CD4-positive, alpha-beta T cell treated with Interleukin-17A for 1 hour (primary cell): ENCODE data around the gene FOXO3.

Experiments
- DNase-seq: peaks from one replicate; pipeline ENCODE4 v3.0.0-alpha.2; 2020

The FOXO3 gene

GRCh38 chr6:108720827-108721226 is 160.1 kb downstream of the FOXO3 start:
- DNase-seq = no peak

DNA sequence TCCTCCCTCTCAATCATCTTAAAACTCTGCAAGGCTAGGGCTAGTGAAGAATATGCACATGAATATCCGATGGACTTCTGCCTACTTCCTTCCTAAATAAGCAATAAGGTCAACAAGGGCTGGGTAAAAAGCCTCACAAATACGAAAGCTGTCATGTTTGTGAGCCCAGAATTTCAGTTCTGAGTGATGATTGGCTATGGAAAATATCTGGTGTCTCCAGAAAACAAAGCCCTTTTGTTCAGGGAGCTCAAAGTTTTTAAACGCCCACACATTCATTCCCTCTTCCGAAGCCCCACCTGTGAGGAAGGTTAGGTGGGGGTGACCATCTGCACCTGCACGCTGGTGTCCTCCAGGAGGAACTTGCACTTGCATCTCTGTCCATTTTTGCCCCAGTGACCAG is 160.6 kb downstream of the FOXO3 start:
- DNase-seq = no peak

- no peak for DNase-seq
Observed at GRCh38 chr6:108723594-108723993, 162.9 kb downstream of the FOXO3 start.

DNA sequence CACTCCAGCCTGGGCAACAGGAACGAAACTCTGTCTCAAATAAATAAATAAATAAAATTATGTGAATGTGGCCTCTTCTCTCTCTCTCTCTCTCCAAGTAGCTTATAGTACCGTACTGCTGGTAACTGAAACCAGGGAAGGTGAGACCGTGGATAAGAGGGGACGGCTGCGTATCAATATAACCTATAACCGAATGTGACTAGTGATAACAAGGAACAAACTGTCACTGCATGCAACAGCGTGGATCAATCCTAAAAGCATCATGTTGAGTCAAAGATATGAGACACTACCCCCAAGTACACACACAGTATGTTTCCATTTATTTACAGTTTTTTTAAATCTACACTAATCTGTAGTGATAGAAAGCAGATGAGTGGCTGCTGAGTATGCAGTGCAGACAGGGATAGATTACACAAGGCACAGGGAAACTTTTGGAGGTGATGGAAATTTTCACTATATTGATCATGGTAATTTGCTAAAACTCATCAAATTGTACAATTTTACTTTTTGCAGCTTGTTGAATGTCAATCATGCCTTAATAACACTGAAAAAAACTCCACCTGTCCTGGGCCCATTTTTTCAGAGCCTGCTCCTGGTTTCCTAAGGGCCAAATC is 166.1 kb downstream of the FOXO3 start:
- DNase-seq = no peak

GRCh38 chr6:108727966-108728730 is 167.4 kb downstream of the FOXO3 start:
- DNase-seq = no peak

- no peak for DNase-seq
Observed at GRCh38 chr6:108728826-108729225, 168.1 kb downstream of the FOXO3 start.

DNA sequence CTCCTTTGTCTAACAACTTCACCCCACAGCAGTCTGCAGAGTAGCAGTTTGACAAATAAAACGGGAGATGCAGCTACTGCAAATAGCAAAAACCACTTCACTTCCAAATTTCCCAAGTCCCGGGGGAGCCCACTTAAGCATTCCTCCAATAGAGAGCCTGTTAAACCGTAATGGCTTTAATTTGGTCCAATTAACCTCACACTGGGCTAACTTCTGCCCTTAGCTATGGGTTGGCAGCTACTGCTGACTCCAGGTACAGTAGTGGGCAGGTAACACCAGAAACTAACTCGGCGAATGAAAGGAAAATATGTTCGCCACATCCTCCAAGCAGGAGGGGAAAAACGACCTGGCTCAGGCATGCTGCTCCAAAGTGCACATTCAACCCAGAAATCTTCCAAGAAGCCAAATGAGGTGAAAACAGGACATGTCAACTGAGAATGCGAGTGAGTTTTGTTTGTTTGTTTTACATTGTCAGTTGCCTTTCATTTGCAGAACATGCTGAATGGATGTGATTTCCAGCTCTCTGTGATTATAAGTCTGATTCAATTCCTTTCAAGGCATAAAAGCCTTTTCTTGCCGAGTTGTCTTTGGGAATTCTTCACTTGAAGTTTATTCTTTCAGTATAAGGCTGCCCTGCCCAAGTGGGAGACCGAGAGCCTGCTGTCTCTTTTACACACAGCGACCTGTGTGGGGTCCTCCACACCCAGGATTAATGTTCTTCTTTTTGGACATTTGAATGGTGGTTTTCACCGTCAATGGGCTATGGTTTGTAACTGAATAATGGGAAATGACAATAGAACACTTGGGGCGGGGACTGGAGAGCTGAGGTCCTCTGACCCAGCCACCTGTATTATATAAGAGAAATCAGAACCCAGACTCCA is 170.2 kb downstream of the FOXO3 start:
- no peak for DNase-seq

DNA sequence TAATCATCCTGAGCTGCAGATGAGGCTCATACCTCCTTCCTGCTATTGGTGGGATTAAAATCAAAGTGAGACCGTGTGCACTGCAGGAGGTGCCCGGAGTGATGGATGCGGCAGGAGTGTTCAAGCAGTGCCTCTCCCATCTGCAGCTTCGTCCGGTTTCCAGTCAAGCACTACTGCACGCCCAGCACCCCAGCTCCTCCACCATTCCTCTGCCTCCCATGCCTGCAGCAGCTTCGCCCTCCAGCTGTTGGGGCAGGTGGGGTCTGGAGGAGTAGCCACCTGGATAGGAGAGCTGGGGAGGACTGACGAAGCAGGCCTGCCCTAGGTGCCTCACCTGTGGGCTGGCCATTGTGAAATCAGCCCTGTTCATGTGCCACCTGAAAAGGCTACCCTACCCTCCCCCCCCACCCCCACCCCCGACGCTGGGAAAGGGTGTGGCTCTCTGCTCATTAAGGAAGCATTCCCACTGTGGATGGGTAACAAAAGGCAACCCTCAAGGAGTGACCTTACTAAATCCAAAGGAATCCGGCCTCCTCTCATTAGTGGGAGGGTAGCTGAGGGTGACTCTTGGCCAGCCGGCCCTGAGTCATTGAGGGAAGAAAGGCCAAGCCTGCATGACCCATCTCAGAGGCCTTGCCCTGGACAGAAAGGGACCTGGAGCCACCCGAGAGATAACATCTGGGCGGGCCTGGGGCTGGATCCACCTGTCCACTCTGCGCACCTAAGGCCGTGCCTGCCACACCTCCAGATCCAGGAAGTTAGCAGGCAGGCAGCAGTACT is 171.6 kb downstream of the FOXO3 start:
- DNase-seq = no peak

- DNase-seq = no peak
Observed at GRCh38 chr6:108733051-108733450, 172.3 kb downstream of the FOXO3 start.

- DNase-seq = no peak
Observed at GRCh38 chr6:108733706-108734265, 173.1 kb downstream of the FOXO3 start.
